C4-2B (cell line): ENCODE results near the gene ZMYND10.

Experiments
- ZFX ChIP-seq: fragments of 450-650 bp; IDR thresholded peaks from 2 replicates; pipeline ENCODE4 v1.6.1; 2017
- TF ChIP-seq, protein P1 (sequence below): fragments of 450-650 bp; conservative IDR thresholded peaks from 2 replicates; pipeline ENCODE4 v1.5.1; 2017; ENCODE audit warnings: mild to moderate bottlenecking

GRCh38 chr3:50294089-50294488 is 51.4 kb downstream of the ZMYND10 start:
- TF ChIP-seq, protein P1, sequence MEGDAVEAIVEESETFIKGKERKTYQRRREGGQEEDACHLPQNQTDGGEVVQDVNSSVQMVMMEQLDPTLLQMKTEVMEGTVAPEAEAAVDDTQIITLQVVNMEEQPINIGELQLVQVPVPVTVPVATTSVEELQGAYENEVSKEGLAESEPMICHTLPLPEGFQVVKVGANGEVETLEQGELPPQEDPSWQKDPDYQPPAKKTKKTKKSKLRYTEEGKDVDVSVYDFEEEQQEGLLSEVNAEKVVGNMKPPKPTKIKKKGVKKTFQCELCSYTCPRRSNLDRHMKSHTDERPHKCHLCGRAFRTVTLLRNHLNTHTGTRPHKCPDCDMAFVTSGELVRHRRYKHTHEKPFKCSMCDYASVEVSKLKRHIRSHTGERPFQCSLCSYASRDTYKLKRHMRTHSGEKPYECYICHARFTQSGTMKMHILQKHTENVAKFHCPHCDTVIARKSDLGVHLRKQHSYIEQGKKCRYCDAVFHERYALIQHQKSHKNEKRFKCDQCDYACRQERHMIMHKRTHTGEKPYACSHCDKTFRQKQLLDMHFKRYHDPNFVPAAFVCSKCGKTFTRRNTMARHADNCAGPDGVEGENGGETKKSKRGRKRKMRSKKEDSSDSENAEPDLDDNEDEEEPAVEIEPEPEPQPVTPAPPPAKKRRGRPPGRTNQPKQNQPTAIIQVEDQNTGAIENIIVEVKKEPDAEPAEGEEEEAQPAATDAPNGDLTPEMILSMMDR = no peak
- TF ChIP-seq ZFX = no peak
